Upper lobe of left lung (tissue), 6 donors: ENCODE data around the gene ASIC4. TPM values are rescaled to one million over a fixed set of nuclear protein-coding genes. Genes with fewer than 3 reads are reported as not detected.

Source experiments
- ATAC-seq, 2 donors: fragments of 200-7000 bp; cut with Tn5 transposase; one replicate each; pipeline ENCODE4 v1.9.1; 2022; ENCODE audit warnings: mild to moderate bottlenecking in 2 of 2, moderate library complexity in 2 of 2; ENCODE audit not compliant: low FRiP score in 2 of 2
- DNase-seq, 2 donors: peaks; one replicate each; pipeline ENCODE4 v3.0.0-alpha.2; 2019 to 2020
- H3K27ac ChIP-seq, 4 donors: fragments of 200-600 bp; sonication (generic); one replicate each; pipeline ENCODE4 v1.5.1; 2016 to 2019
- H3K27me3 ChIP-seq, 4 donors: fragments of 200-600 bp; sonication (generic); one replicate each; pipeline ENCODE4 v1.5.1; 2017 to 2019
- H3K36me3 ChIP-seq, 4 donors: fragments of 200-600 bp; sonication (generic); one replicate each; pipeline ENCODE4 v1.5.1; 2016 to 2019
- H3K4me1 ChIP-seq, 4 donors: fragments of 200-600 bp; sonication (generic); one replicate each; pipeline ENCODE4 v1.5.1; 2018 to 2019
- H3K4me3 ChIP-seq, 4 donors: fragments of 200-600 bp; sonication (generic); one replicate each; pipeline ENCODE4 v1.5.1; 2017 to 2019; ENCODE audit warnings: mild to moderate bottlenecking in 2 of 4, moderate library complexity in 1 of 4
- H3K9me3 ChIP-seq, 4 donors: fragments of 200-600 bp; sonication (generic); one replicate each; pipeline ENCODE4 v1.5.1; 2018 to 2019
- CTCF ChIP-seq, 6 experiments: fragments of 450-650 bp in 4 of 6; fragments of 200-600 bp in 2 of 6; sonication (generic) in 2 of 6; IDR thresholded peaks; one replicate each; pipeline ENCODE4 v1.5.1; 2016 to 2019; ENCODE audit warnings: antibody characterized with exemption in 6 of 6
- EP300 ChIP-seq, 4 donors: sonication (generic); formaldehyde crosslinking; IDR thresholded peaks; one replicate each; pipeline ENCODE4 v1.5.1; 2017; ENCODE audit warnings: antibody characterized with exemption in 4 of 4, control low read depth in 2 of 4
- POLR2A ChIP-seq, 4 donors: fragments of 450-650 bp; IDR thresholded peaks; one replicate each; pipeline ENCODE4 v1.5.1; 2016 to 2017; ENCODE audit warnings: antibody characterized with exemption in 4 of 4, mild to moderate bottlenecking in 2 of 4
- POLR2AphosphoS5 ChIP-seq, 2 donors: sonication (generic); formaldehyde crosslinking; IDR thresholded peaks; one replicate each; pipeline ENCODE4 v1.5.1; 2017; ENCODE audit warnings: antibody characterized with exemption in 2 of 2
- WGBS, 2 donors: methylation state at CpG; one replicate each; pipeline ENCODE4 v1.1.5; 2017 to 2018; 5-methylcytosine and 5-hydroxymethylcytosine counted together
- total RNA-seq, 6 donors: library from RNA; depleted of rRNA in 4 of 6; stranded (reverse); fragments of >200 nt in 4 of 6; gene quantifications; one replicate each; pipeline versions ENCODE4 v1.1.0 to v1.2.1, GENCODE V29; 2016 to 2021
- donor health status: DM: no; HTN: no; CAD: no; lungs with moderate emphysema.
- donor health status: DM: no; HTN: yes; CAD: no; lungs with severe emphysema.

Gene ASIC4
- total RNA-seq, 6 donors from 2014 or later: 0.20 to 0.34 (median 0.29) TPM; not detected in 3

- DNase-seq (peak; percentile 83 to 97), ATAC-seq (peak; percentile 86 to 96)
- Histone ChIP-seq H3K4me1 (peaks cover 18 to 23% (median 19%) of the 10 kb centered on the region in 4 donors), H3K27ac (peak overlapping the region in 1 of 4 donors; percentile 32), H3K4me3 (peak overlapping the region; percentile 46 to 78 (median 56)), H3K9me3 (no peaks in the 10 kb centered on the region), H3K27me3 (peaks cover 0 to 15% (median 7%) of the 10 kb centered on the region in 4 donors), H3K36me3 (no peaks in the 10 kb centered on the region)
- TF ChIP-seq EP300 (IDR thresholded peaks at IDR 0.05): no peak
- 8% methylated on average over 8 of the region's 99 CpGs; no CpG with 5 or more reads in 1 of the 2 donors for WGBS, 2 donors
Observed at GRCh38 chr2:219552382-219553167, 38.3 kb downstream of the ASIC4 start.

- 32 to 37% methylated on average over 6 to 7 of the region's 7 CpGs for WGBS, 2 donors
Observed at GRCh38 chr2:219553168-219553417, 38.8 kb downstream of the ASIC4 start.

GRCh38 chr2:219553463-219553963 lies 39.2 kb downstream of the ASIC4 start:
- ATAC-seq (no peak), DNase-seq (no peak)
- Histone ChIP-seq H3K4me1 (peaks cover 18 to 23% (median 19%) of the 10 kb centered on the region in 4 donors), H3K36me3 (no peaks in the 10 kb centered on the region), H3K4me3 (no peak overlapping the region), H3K27ac (no peak overlapping the region), H3K27me3 (peaks cover 0 to 15% (median 7%) of the 10 kb centered on the region in 4 donors), H3K9me3 (no peaks in the 10 kb centered on the region)
- TF ChIP-seq POLR2A (IDR thresholded peaks at IDR 0.05): no peak
- no peak for TF ChIP-seq POLR2AphosphoS5 (IDR thresholded peaks at IDR 0.05)
- TF ChIP-seq EP300 (IDR thresholded peaks at IDR 0.05): no peak
- no peak for TF ChIP-seq CTCF (IDR thresholded peaks at IDR 0.05)
- 81% methylated on average over 11 to 12 of the region's 12 CpGs for WGBS, 2 donors

More at GRCh38 chr2:219553168-219553417, 38.8 kb downstream of the ASIC4 start:
- Histone ChIP-seq H3K36me3 (no peaks in the 10 kb centered on the region), H3K27me3 (peaks cover 0 to 15% (median 7%) of the 10 kb centered on the region in 4 donors), H3K4me1 (peaks cover 18 to 23% (median 19%) of the 10 kb centered on the region in 4 donors), H3K4me3 (peak overlapping the region in 3 of 4 donors; percentile 50 to 78 (median 62)), H3K27ac (no peak overlapping the region), H3K9me3 (no peaks in the 10 kb centered on the region)
- no peak for DNase-seq
- no peak for ATAC-seq
- TF ChIP-seq EP300 (IDR thresholded peaks at IDR 0.05): no peak

- H3K4me1 ChIP-seq: peaks cover 18 to 23% (median 19%) of the 10 kb centered on the region in 4 donors
- DNase-seq (peak in 1 of 2 donors; percentile 57), ATAC-seq (no peak)
- TF ChIP-seq POLR2A (IDR thresholded peaks at IDR 0.05): no peak
- TF ChIP-seq CTCF (IDR thresholded peaks at IDR 0.05): no peak
- TF ChIP-seq EP300 (IDR thresholded peaks at IDR 0.05): no peak
- no peak for TF ChIP-seq POLR2AphosphoS5 (IDR thresholded peaks at IDR 0.05)
- no peak overlapping the region for H3K27ac ChIP-seq
- no peaks in the 10 kb centered on the region for H3K9me3 ChIP-seq
- no peak overlapping the region for H3K4me3 ChIP-seq
- WGBS, 2 donors: 95 to 97% methylated on average over 5 to 7 of the region's 15 CpGs
- H3K27me3 ChIP-seq: peaks cover 0 to 15% (median 7%) of the 10 kb centered on the region in 4 donors
- H3K36me3 ChIP-seq: no peaks in the 10 kb centered on the region
Observed at GRCh38 chr2:219554350-219554749, 40.1 kb downstream of the ASIC4 start.

- Histone ChIP-seq H3K9me3 (no peaks in the 10 kb centered on the region), H3K36me3 (no peaks in the 10 kb centered on the region), H3K4me3 (no peak overlapping the region), H3K27ac (no peak overlapping the region), H3K4me1 (peaks cover 23 to 34% (median 27%) of the 10 kb centered on the region in 4 donors), H3K27me3 (peaks cover 0 to 15% (median 7%) of the 10 kb centered on the region in 4 donors)
- TF ChIP-seq EP300 (IDR thresholded peaks at IDR 0.05): no peak
- no peak for TF ChIP-seq POLR2AphosphoS5 (IDR thresholded peaks at IDR 0.05)
- TF ChIP-seq POLR2A (IDR thresholded peaks at IDR 0.05): no peak
- TF ChIP-seq CTCF (IDR thresholded peaks at IDR 0.05): no peak
- DNase-seq (peak in 1 of 2 donors; percentile 74), ATAC-seq (no peak)
- 93 to 96% methylated on average over 15 to 20 of the region's 20 CpGs for WGBS, 2 donors
Observed at GRCh38 chr2:219555956-219556355, 41.7 kb downstream of the ASIC4 start.
